ENCODE results near the gene AKT3.

AKT3 gene

DNA sequence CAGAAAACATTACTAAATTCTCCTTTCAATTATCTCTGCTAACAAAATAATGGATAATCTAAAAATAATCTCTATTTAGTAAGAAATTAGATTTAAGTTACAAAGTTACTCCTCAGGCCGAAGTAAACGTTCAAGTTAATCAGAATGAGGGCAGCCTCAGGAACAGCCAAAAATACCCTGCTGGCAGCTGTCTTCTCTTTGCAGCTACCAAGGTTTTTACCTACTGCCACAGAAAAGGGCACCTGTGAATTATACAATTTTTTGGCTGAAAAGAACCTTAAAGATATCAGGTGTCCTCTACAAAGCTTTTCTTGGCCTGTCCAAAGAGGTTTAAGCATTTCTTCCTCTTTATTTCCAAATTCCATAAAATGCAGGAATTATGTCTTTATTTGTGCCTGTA is 84.4 kb downstream of the AKT3 start:
- no peak for DNase-seq (ENCODE audit: low read depth)
- H3K4me3 ChIP-seq (ENCODE audit: low read depth, low read length): no peak overlapping the region
- TF ChIP-seq, protein P1, sequence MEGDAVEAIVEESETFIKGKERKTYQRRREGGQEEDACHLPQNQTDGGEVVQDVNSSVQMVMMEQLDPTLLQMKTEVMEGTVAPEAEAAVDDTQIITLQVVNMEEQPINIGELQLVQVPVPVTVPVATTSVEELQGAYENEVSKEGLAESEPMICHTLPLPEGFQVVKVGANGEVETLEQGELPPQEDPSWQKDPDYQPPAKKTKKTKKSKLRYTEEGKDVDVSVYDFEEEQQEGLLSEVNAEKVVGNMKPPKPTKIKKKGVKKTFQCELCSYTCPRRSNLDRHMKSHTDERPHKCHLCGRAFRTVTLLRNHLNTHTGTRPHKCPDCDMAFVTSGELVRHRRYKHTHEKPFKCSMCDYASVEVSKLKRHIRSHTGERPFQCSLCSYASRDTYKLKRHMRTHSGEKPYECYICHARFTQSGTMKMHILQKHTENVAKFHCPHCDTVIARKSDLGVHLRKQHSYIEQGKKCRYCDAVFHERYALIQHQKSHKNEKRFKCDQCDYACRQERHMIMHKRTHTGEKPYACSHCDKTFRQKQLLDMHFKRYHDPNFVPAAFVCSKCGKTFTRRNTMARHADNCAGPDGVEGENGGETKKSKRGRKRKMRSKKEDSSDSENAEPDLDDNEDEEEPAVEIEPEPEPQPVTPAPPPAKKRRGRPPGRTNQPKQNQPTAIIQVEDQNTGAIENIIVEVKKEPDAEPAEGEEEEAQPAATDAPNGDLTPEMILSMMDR (IDR thresholded peaks at IDR 0.05; ENCODE audit: insufficient read depth, low read depth, low read length, missing control alignments): no peak

DNA sequence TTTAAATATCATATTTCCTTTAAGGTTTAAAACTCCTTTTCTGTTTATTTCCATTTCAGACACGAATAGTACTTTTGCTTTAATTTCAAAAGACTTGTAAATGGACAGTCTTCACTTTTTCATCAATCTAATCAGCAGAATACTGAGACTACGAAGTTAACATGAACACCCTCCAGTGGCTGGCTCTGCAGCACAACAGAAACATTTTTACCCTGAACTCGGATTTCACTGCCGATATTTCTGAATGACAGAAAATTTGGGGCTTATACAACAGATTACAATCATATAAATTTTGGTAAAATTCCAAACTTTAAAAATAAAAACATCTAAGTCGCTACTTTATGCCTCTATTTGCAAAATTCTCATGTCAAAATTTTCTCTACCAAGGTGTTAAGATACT is 86.2 kb downstream of the AKT3 start:
- DNase-seq (ENCODE audit: low read depth): no peak
- no peak overlapping the region for H3K4me3 ChIP-seq (ENCODE audit: low read depth, low read length)
- TF ChIP-seq, protein P1 (IDR thresholded peaks at IDR 0.05; ENCODE audit: insufficient read depth, low read depth, low read length, missing control alignments): no peak

DNA sequence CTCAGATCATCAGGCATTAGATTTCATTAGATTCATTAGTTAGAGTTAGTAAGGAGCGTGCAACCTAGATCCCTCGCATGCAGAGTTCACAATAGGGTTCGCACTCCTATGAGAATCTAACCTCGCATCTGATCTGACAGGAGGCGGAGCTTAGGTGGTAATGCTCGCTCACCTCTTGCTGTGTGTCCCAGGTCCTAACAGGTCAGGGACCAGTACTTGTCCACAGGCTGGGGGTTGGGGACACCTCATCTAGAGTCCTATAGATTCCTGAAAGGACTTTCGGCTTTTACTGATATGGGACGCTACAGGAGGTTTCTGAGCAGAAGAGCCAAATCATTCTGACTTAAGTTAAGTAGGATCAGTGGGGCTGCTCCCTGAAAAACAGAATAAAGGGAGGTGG is 91.4 kb downstream of the AKT3 start:
- no peak for DNase-seq (ENCODE audit: low read depth)
- no peak overlapping the region for H3K4me3 ChIP-seq (ENCODE audit: low read depth, low read length)
- TF ChIP-seq, protein P1 (IDR thresholded peaks at IDR 0.05; ENCODE audit: insufficient read depth, low read depth, low read length, missing control alignments): no peak

DNA sequence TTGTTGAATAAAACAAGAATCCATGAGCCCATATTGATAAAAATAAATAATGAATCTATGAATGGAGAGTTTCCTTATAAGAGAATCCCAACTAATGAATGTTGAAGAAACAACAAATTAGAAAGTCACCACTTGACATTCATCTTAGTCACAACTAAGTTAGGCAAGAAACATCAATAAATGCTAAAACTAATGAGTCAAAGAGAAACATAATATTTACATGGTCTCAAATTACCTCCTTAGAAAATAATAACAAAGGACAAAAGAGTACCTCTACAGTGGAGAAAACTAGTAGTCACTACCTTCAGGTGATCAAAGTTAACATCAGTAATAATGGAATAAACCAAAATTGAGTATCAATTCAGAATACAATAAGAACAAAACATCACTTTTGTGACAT is 93.5 kb downstream of the AKT3 start:
- TF ChIP-seq, protein P1 (IDR thresholded peaks at IDR 0.05; ENCODE audit: insufficient read depth, low read depth, low read length, missing control alignments): no peak
- no peak for DNase-seq (ENCODE audit: low read depth)
- no peak overlapping the region for H3K4me3 ChIP-seq (ENCODE audit: low read depth, low read length)

DNA sequence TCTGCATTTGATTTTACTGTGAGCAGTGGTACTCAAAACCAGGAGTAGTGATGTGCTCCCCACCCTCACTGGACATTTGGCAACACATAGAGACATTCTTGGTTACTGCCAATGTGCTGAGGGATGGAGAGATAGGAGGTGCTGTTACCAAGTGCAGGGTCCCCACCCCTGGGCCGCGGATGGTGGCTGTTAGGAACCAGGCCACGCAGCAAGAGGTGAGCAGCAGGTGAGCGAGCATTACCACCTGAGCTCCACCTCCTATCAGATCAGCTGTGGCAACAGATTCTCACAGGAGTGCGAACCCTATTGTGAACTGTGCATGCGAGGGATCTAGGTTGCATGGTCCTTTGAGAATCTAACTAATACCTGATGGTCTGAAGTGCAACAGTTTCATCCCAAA is 95.7 kb downstream of the AKT3 start:
- DNase-seq (ENCODE audit: low read depth): no peak
- TF ChIP-seq, protein P1 (IDR thresholded peaks at IDR 0.05; ENCODE audit: insufficient read depth, low read depth, low read length, missing control alignments): no peak
- H3K4me3 ChIP-seq (ENCODE audit: low read depth, low read length): no peak overlapping the region

DNA sequence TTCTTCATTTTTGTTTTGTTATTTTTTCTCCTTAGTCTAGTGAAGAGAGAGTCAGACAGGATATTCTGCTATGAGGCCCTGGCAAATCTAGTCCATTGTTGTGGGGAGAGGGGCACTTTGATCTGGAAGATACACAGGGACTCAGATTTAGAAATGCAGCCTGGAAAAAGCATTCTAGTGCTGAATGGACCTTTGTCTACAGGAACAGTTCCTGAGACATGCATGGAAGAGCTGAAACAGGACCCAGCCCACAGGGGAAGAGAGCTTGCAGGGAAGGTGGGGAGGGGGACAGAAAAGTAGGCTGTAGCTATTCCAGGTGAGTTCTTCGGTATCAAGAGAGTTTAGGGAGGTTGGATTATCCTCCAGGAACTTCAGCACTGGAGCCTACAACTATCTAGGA is 98.5 kb downstream of the AKT3 start:
- TF ChIP-seq, protein P1 (IDR thresholded peaks at IDR 0.05; ENCODE audit: insufficient read depth, low read depth, low read length, missing control alignments): no peak

DNA sequence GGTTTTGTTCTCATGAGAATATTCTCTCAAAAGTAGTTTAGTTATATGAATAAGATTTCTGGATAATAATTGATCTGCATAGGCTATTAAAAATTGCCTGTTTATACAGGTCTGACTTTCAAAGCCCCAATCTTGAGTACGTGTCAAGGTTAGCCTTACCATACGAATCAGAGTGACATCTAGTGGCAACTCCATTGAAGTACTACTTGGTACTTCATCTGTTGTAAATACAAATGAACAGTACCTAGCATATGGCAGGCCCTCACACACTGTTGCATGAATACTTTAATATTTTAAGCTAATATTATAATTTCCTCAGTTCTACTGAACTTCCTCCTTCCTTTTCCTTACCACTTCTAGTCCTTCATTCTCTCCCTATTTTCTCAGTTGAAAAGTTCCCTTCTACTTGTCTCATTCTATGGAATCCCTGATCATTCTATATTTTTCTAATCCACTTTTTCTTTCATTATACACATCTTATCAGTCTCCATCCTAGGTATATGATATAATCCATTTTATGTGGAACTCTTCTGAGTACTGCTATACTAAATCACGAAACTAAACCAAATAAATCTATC is 101.2 kb downstream of the AKT3 start:
- TF ChIP-seq, protein P1 (IDR thresholded peaks at IDR 0.05; ENCODE audit: insufficient read depth, low read depth, low read length, missing control alignments): peak; percentile 75
- H3K4me3 ChIP-seq (ENCODE audit: low read depth, low read length): no peak overlapping the region
- DNase-seq (ENCODE audit: low read depth): peak; percentile 84

More for the DNA sequence above, 98.5 kb downstream of the AKT3 start:
- DNase-seq (ENCODE audit: low read depth): no peak
- no peak overlapping the region for H3K4me3 ChIP-seq (ENCODE audit: low read depth, low read length)
